NCI-H1105 treated with DMSO at 0.1 percent for 48 hours (cell line): ENCODE measurements around the gene LHX4.

Experiments used
- DNase-seq: peaks from one replicate; lab custom pipeline; 2025; lab: John Stamatoyannopoulos, UW

LHX4 gene

DNA sequence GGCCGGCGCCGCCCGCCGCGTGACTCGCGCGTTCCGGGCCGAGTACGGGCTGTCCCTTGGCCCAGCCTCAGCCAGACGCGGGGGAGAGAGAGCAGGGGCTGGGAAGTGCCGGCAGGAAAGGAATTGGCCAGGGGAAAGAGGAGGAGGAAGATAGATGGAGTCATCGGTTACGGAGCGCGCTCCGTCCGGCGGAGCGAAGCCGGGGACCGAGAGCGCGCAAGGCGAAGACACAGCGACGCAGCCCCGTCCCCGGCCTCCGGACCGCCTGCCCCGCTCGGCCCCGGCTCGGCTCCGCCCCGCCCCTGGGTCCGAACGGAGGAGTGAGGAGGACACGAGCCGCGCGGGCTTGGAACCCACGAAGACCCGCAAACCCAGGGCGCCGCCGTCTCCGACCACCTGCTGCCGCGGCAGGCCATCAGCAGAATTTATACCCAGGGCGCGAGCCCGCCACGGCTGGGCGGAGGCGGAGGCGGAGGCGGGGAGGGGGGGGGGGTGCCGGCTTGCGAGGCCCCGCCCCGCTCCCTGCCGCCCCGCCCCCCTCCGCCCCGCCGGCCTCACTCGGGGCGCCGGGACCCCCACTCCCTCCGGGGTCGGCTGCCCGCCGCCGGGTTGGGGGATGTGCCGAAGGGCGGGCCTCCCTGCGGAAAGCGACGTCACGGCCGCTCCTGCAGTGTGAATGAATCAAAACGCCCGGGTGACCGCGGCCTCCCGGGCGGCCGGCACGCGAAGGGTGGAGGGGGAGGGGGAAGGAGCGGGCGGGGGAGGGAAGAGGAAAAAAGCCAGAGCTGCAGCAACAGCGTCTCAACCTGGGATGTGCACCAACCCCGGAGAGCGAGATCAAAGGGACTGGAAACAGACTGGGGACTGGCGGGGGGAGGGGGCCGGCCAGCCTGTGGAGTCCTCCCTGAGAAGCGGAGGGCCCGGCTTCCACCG is at the start of gene LHX4:
Gene LHX4, plus strand, starts transcription at position 782 of the 933 bp plus-strand sequence. CDS start 266 bp downstream, outside the sequence.
- DNase-seq: peak; percentile 47

DNA sequence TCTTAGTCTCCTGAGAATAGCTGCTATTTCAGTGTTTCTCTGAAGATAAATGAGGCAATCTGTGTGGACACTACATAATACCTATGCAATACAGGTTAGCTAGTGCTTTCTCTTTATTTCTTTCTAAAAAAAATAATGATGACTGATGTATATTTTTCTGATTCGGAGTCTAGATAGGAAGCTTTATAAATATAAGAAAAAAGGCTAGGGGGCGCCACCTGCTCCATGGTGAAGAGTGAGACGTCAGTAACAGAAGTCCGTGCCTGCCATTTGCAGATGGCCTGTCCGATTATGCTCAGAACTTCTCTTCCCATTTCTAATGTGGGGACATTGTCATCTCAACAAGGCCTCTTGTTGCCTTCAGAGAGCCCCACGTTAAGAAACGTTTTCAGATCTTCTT is 49.0 kb upstream of the LHX4 start:
- no peak for DNase-seq

DNA sequence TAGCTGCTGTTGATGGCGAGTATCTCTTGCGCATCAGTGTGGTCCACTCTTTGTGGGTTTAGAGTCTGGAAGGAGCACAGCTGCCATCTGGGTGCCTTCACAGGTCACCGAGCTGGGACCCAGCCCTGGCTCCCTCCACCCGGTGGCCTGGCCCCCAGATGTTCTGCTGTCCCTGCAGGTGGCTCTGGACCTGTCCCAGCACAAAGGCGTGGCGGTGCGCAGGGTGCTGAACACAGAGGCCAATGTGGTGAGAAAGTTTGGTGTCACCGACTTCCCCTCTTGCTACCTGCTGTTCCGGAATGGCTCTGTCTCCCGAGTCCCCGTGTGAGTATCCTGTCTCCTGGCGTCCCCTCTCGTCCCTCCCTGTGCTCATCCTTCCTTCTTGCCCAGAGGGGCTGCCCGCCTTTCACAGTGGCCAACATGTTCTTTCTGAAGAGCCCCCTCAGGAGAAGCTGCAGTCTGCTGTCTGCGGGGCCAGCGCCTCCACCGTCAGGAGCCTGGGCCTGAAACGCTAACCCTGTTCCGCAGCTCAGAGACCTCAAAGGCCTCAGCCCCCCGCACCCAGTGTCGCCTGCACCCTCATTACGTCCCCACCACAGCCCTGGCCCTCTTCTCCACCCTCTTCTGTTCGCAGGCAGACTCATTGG is 47.9 kb upstream of the LHX4 start:
- no peak for DNase-seq

DNA sequence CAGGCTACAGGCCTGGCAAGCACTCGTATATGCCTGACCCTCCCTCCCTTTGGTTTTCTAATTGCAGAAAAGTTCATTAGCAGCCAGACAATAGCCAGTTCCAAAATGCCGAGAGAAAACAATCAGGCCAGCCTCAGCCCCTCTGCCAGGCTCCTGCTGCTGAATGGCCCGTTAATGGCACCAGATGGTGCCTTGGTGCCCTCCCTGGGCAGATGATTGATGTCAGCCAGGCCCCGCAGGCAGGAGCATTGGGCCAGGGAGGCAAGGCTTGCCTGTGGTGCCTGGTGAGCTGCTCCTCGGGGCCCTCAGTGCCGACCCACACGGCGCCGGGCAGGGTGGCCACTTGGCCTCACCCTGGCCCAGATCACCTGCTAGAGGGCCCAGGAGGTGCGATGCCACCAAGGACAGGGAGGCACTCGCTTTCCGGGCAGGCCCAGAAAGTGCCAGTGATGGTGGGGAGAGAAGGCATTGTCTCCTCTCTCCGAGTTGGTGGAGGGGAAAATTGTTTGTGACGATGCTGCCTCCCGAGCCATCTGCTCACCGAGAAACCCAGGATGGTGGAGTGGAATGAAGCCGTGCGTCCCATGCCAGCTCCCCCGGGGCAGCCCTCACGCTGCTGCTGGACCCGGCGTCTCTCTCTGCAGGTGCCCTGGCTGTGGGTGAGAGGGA is 47.3 kb upstream of the LHX4 start:
- no peak for DNase-seq

DNA sequence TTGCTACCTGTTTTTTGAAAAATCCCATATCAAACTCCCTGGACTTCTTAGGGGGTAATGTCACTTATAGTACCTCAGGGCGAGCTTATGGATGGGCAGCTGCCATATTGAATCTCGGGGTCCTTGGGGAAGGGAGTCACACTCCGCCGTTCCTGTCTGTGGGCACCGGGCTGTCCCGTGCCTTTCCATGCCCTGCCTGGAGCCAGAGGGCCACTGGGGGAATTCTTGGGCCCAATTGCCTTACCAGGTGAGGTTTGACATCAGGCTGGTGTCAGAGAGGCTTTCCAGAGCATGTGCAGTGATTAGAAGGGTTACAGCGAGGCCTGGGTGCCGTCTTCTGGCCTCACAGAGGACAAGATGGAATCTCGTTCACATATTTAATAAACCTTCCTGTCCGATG is 46.6 kb upstream of the LHX4 start:
- DNase-seq: no peak

DNA sequence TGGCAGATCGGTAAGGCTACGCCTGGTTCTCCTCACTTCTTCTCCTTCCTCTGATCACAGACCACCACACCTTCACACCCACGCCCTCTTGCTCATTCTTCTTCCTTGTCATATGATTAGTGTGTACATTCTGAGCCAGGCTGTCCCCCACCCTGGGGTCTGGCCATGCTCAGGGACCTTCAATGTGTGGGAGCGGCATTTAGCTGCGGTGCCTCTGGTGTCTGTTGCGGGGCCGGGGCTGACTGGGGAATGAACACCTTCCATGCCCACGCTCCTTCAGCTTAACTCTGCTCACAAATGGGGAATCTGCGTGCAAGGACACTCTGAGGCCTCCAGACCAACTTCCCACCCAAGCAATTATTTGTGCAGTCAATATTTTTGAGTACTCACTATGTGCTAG is 46.0 kb upstream of the LHX4 start:
- DNase-seq: no peak

DNA sequence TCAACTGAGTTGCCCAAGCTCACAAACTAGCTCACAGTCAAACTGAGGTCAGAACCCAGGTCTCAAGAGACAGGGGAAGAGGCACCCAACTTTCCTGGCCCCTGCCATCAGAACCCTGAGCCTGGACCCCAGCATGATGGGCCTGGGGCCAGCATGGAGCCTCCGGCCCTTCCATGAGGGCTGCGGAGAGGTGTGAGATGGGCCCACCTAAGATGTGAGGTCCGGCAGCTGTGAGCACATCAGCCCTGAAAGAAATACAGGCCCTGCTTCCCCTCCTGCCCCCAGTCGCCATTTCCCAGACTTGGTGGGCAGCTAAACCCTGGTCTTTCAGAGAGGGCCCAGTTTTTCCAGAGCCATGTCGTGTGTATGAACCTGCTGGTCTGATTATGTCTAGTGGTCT is 44.8 kb upstream of the LHX4 start:
- DNase-seq: no peak

DNA sequence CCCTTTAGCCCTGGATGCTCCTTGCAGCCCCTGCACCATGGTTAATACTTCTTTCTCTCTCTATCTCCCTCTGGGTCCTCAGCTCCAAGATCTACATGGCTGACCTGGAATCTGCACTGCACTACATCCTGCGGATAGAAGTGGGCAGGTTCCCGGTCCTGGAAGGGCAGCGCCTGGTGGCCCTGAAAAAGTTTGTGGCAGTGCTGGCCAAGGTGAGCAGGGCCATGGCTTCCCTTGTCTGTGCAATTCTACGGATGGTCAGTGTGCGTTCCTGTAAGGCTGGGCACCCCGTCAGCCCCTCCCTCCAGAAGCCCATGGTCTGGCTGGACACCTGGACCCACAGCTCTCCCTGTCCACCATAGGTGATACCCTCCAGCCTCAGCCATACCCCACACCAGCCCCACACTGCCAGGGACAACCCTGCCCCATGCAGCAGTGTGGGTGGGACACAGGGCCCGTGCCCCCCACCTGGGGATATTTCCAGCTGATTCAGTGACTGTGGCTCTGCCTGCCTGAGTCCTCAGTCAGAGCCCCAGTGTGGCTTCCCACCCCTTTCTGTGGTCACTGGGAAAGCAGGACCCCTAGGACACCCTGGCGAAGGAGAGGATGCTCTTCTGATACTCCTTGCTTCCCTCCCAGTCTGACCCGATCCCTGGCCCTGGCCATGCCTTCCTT is 44.0 kb upstream of the LHX4 start:
- no peak for DNase-seq

DNA sequence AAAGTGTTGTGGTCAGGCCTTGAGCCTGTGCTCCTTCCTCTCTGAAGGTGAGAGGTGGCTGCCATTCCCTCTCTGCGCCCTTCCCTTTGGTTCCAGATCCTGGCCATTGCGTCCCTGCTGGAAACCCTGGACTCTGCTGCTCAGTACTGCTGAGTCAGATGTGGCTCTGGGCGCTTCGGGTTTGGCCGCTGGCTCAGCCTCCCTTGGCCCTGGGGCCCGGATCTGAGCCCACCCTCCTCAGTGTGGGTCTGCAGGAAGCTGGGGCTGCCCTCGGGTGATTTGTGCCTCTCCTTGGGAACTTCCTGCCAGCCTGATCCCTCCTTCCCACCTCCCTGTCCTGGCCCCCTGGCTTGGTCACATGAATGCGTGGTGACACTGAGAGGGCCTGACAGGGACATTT is 43.2 kb upstream of the LHX4 start:
- DNase-seq: no peak

DNA sequence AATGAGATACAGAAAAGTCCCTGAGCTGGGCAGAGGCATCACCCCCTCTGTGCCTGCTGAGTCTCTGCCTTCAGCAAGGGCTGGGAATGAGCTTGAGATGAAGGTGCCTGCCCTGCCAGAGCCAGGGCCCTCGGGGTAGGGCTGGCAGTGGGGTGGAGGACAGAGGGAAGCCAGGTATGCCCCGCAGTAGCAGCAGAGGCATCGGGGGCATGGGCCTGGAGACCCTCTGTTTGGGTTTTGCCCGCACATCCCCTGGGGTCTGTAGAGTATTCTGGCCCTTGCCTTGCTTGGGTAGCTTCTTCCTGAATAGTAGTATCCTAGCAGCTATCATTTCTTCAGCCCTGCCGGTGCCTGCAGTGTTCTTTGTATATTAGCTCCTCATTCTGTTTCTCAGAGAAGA is 42.4 kb upstream of the LHX4 start:
- no peak for DNase-seq

DNA sequence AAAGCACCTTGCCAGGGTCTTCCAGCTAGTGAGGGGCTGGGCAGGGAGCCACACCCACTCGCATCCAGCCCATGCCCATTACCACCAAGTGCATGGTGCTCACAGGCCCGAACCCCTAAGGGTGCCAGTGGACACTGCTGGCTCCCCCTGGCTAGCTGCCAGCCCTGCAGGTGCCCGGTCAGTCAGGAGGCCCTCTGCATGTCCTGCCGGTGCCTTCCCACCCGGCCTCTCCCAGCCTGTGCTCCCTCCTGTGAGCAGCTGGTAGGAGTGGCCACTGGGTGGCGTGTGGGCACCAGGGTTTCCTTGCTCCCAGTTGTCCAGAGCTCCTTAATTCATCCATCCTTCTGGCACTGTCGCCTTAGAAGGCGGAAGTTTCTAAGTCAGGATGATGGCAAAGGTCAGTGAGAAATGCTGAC is 42.0 kb upstream of the LHX4 start:
- DNase-seq: peak; percentile 59

DNA sequence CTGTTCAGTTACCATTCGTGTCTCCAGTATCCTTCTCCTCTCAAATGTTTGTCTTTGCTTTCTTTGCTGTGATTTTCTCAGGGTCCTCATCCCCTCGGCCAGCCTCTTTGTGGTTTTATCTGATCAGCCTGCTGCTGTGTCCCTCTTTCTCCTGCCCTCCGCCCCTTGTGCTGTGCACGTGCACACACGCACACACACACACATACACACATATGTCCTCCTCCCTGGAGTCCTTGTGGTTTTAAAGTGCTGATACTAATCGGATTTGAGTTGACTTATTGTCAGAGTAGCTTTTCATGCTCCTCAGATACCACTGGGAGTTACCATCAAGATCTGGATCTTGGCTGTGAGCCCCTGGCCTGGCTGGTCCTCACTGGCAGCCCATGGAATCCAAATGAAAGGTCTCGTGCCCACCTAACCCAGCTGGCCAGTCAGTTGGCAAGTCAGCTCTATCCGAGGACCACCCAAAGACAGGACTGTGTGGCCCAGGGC is 41.3 kb upstream of the LHX4 start:
- DNase-seq: no peak

DNA sequence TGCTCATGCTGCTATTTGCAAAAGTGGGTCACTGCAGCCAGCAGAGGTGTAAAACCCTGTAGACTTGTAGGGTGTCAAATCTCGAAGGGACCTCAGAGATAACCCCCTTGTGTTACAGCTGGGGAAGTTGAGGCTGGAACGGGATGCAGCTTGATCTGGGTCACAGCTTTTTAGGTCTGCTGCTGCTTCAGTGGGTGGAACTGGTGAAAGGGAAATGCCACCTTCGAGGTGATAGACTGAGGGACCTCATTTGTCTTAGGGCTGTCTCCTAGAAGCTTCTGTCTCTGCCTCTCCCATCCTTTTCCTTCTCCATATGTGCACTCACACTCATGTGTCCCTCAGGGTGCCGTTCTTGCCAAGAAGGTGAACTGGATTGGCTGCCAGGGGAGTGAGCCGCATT is 40.0 kb upstream of the LHX4 start:
- DNase-seq: no peak

DNA sequence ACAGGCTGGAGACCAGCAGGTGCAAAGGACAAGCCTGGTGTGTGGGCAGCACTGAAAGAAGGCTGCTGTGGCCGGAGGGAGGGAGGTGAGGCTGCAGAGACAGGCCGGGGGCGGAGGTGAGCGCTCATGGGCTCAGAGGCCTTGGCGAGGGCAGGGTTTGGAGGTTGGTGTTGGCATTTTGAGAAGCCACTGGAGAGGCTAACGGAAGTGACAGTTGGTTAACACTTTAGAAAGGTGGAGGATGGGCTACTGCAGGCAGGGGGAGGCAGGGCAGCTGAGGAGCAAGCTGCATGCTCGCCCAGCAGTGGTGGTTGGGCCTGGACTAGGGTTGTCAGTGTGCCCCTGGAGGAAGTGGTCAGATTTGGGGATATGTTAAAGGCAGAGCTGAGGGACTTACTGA is 37.9 kb upstream of the LHX4 start:
- no peak for DNase-seq

DNA sequence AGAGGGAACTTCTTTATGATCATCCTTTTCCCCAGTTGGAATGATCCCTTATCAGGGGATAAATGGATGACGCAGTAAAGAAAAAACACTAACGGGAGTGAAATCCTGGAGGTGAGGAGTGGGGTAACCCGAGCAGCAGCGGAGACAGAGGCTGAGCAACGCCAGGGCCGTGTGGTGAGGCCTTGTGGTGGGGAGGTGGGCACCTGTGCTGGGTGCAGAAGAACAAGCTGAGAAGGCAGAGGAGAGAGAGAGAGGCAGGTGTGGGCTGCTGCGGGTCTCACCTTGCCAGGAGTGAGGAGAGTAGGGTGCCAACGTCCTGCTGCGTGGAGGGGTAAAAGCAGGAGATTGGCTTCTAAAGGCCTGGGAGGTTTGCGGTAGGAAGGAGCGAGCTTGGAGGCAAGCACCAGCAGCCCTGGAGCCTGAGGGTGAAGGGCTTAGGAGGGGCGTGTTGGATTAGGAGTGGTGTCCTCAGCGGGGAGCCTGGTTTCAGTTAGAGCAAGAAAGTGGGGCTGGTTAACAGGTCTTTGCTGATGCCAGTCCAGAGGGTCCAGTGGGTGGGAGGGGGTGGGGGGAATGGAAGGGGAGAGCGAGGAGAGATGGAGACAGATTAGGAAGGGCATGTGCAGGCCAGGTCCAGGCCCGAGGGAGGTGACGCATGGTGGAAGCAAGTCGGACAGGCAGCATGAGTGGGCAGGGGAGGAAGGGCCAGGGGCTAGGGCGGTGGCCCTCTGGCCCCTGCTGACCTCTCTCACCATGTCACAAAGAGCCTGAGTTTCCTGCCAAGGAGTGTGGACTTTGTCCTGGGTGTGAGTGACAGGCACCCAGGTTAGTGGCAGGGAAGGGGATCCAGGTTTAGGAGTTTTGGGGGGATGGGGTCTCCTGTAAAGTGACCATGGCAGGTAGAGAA is 36.7 kb upstream of the LHX4 start:
- DNase-seq: no peak

DNA sequence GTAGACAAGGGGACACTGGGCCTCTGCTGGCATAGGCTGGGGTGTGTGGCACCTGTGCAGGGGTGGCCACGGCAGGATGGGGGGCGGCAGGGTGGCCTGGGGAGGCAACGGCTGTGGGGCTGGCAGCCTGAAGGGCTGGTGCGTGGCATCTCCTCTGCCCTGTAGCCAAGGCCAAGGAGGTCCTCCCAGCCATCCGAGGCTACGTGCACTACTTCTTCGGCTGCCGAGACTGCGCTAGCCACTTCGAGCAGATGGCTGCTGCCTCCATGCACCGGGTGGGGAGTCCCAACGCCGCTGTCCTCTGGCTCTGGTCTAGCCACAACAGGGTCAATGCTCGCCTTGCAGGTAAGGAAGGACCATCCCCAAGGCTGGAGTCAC is 36.0 kb upstream of the LHX4 start:
- DNase-seq: no peak

DNA sequence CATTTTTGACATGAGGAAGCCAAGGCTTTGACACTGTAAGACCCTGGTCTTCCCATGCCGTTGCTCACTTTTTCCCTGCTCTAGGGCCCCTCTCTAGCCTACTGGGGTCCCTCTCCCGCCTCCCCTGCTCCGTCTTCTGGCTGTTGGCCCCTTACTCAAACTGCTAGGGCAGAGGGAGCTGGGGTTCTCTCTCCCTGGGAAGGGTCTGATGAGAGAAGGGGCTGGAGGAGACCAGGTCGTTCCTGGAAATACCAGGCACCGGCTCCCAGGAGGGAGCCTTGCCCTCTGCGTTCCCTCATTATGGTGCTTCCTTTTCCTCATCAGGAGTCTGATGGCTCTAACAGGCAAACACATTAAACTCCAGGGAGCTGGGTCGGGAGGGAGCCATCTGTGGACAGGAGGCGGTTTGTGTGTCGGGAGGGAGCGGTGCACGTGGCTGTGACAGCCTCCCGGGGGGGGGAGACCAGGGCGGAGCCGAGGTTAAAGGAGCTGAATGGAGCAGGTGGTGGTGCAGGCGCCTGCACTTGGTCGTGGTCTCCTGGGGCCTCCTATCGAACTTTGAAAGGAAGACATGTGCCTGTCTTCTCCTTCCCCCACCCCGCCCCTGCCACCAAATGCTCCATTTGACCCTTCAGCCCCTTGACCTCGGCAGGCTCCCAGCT is 35.4 kb upstream of the LHX4 start:
- DNase-seq: no peak

DNA sequence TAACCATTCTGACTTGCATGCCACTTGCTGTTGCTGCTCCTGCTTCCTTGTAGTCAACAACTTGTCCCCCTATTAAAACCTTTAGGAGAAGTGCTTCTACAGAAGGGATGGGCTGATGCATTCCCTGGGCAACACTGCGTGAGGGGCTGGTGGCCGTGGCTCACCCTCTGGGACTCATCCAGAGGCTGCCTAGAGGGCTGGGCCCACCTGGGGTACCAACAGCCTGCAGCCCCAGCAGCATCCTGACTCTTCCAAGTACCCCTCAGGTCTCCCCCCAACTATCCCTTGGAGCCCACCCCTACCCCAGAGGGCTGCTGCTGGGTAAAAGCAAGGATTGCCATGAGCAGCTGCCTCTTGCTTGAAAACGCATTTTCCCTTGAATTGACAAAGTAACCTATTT is 34.7 kb upstream of the LHX4 start:
- no peak for DNase-seq

DNA sequence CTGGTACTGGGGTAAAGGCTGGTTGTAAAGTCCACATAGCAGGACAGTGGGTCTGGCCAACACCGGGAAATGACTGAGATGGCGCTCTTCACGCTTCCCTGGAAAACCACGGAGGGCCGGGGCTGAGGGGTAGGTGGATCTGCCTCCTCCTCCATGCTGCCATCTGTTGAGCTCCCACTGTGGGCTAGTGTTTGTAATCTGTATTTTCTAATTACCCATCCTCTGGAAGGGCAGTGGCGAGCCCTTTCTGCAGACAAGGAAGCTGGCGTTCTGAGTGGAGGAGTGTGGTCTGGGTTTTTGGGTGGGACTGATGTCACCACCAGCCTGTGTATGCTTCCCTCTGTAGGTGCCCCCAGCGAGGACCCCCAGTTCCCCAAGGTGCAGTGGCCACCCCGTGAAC is 34.1 kb upstream of the LHX4 start:
- no peak for DNase-seq

DNA sequence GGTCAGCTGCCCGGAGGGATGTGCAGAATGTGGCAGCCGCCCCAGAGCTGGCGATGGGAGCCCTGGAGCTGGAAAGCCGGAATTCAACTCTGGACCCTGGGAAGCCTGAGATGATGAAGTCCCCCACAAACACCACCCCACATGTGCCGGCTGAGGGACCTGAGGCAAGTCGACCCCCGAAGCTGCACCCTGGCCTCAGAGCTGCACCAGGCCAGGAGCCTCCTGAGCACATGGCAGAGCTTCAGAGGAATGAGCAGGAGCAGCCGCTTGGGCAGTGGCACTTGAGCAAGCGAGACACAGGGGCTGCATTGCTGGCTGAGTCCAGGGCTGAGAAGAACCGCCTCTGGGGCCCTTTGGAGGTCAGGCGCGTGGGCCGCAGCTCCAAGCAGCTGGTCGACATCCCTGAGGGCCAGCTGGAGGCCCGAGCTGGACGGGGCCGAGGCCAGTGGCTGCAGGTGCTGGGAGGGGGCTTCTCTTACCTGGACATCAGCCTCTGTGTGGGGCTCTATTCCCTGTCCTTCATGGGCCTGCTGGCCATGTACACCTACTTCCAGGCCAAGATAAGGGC is 33.5 kb upstream of the LHX4 start:
- DNase-seq: no peak
